ENCODE data around the gene PDE4DIP.
"Not testable (repeated sequence)": the region's sequence is repeated elsewhere in the genome, so short reads cannot be mapped to it uniquely, and the experiment has no call there.

- not testable (repeated sequence) for TF ChIP-seq CTCF, POLR2A (IDR thresholded peaks at IDR 0.05)
Observed at GRCh38 chr1:149043056-149043455, 198.8 kb downstream of the PDE4DIP start.
